Prostate gland (tissue), 2 donors: Measurements from ENCODE around the gene STARD6.
A peak's percentile ranks its signal among the peaks of the same experiment; 100 is the strongest.

Source experiments
- CTCF ChIP-seq, 4 experiments: fragments of 200-600 bp in 2 of 4; fragments of 450-650 bp in 2 of 4; sonication (generic) in 2 of 4; IDR thresholded peaks; 1 replicate in 3 of 4; 2 replicates in 1 of 4; pipeline ENCODE4 v1.5.1; 2016 to 2019; ENCODE audit warnings: antibody characterized with exemption in 4 of 4, mild to moderate bottlenecking in 2 of 4, moderate library complexity in 2 of 4
- POLR2AphosphoS5 ChIP-seq: sonication (generic); formaldehyde crosslinking; IDR thresholded peaks from one replicate; pipeline ENCODE4 v1.6.1; 2017; ENCODE audit warnings: antibody characterized with exemption

GRCh38 chr18:54357660-54358494 is at the start of gene STARD6, which contains the start of gene C18orf54:
- TF ChIP-seq CTCF (IDR thresholded peaks at IDR 0.05) (peak in 3 of 4 experiments; percentile 20 to 46 (median 34)), POLR2AphosphoS5 (peak; percentile 93)
